Measurements from ENCODE around the gene NPR2. TPM values are rescaled to one million over a fixed set of nuclear protein-coding genes. Genes with fewer than 3 reads are reported as not detected.

Gene NPR2
- polyA plus RNA-seq, 1 of the 3 experiments (the other 2 are of a cell fraction), result 13.5 TPM

- Histone ChIP-seq H3K79me2 (ENCODE audit: insufficient read depth) (no peaks in the 10 kb centered on the region), H3K9me3 (no peaks in the 10 kb centered on the region), H4K20me1 (ENCODE audit: insufficient read depth) (no peaks in the 10 kb centered on the region), H3K4me1 (ENCODE audit: control insufficient read depth in 1 of 2, insufficient read depth in 2 of 2, low read depth in 1 of 2, low read length in 1 of 2) (peaks cover 0 to 21% of the 10 kb centered on the region in 2 experiments; a peak in 2 of 4 replicates), H3K27ac (ENCODE audit: low read depth in 2 of 2, low read length in 1 of 2) (no peak overlapping the region), H3K27me3 (ENCODE audit: insufficient read depth) (no peaks in the 10 kb centered on the region), H3K36me3 (replicated peaks in 1 of 2; ENCODE audit: control insufficient read depth in 1 of 2, insufficient read depth in 2 of 2, low read length in 1 of 2) (peaks cover 0 to 31% of the 10 kb centered on the region in 2 experiments), H2AFZ (ENCODE audit: low read depth) (no peak overlapping the region), H3K9ac (no peak overlapping the region), H3K4me3 (ENCODE audit: low read depth in 2 of 2, low read length in 1 of 2) (no peak overlapping the region), H3K9me2 (no peaks in the 10 kb centered on the region), H3F3A (replicated peaks; ENCODE audit: insufficient read depth) (peaks cover 11% of the 10 kb centered on the region), H3K4me2 (no peak overlapping the region)
- TF ChIP-seq EP300 (IDR thresholded peaks at IDR 0.05; ENCODE audit: borderline replicate concordance in 1 of 2, low read depth in 1 of 2, low read length in 1 of 2) (no peak), ELF1 (IDR thresholded peaks at IDR 0.05) (no peak), RFX5 (IDR thresholded peaks at IDR 0.05; ENCODE audit: low read length) (no peak)
- POLR2A ChIA-PET, result no interaction called here
- CTCF ChIA-PET, result interaction anchor here (1.1 to 2.6 kb wide), 2 partner anchors 18 to 74 kb away, joined by 3 to 14 read pairs; no protein-coding TSS in a partner anchor
- DNase-seq, result no peak
- 88% methylated on average over 9 of the region's 9 CpGs for WGBS (ENCODE audit: low lambda C conversion rate)
These were observed 17.0 kb downstream of the NPR2 start for GRCh38 chr9:35808433-35808832.

- Histone ChIP-seq H3K36me3 (replicated peaks in 1 of 2; ENCODE audit: control insufficient read depth in 1 of 2, insufficient read depth in 2 of 2, low read length in 1 of 2) (peaks cover 0 to 29% of the 10 kb centered on the region in 2 experiments), H3K4me3 (ENCODE audit: low read depth in 2 of 2, low read length in 1 of 2) (no peak overlapping the region), H3K27ac (ENCODE audit: low read depth in 2 of 2, low read length in 1 of 2) (no peak overlapping the region), H3K4me2 (no peak overlapping the region), H3K4me1 (ENCODE audit: control insufficient read depth in 1 of 2, insufficient read depth in 2 of 2, low read depth in 1 of 2, low read length in 1 of 2) (peaks cover 7 to 30% of the 10 kb centered on the region in 2 experiments; a peak in 3 of 4 replicates), H3K9ac (no peak overlapping the region), H2AFZ (ENCODE audit: low read depth) (no peak overlapping the region), H3K9me2 (no peaks in the 10 kb centered on the region), H3F3A (replicated peaks; ENCODE audit: insufficient read depth) (peaks cover 19% of the 10 kb centered on the region), H3K27me3 (ENCODE audit: insufficient read depth) (no peaks in the 10 kb centered on the region), H4K20me1 (ENCODE audit: insufficient read depth) (no peaks in the 10 kb centered on the region), H3K79me2 (ENCODE audit: insufficient read depth) (peaks cover 8% of the 10 kb centered on the region; the same call in 1 of the 2 replicates), H3K9me3 (no peaks in the 10 kb centered on the region)
- POLR2A ChIA-PET, result no interaction called here
- CTCF ChIA-PET, result interaction anchor here (5.6 kb wide), 1 partner anchor 21 kb away, joined by 44 read pairs; no protein-coding TSS in a partner anchor
- TF ChIP-seq SIN3A (IDR thresholded peaks at IDR 0.05; ENCODE audit: borderline replicate concordance, low read depth, low read length) (no peak), EZH2phosphoT487 (IDR thresholded peaks at IDR 0.05; ENCODE audit: borderline replicate concordance, low read depth) (no peak), FOXM1 (IDR thresholded peaks at IDR 0.05; ENCODE audit: low read depth) (no peak), EP300 (IDR thresholded peaks at IDR 0.05; ENCODE audit: borderline replicate concordance in 1 of 2, low read depth in 1 of 2, low read length in 1 of 2) (no peak), RFX5 (IDR thresholded peaks at IDR 0.05; ENCODE audit: low read length) (no peak), REST (IDR thresholded peaks at IDR 0.05; ENCODE audit: low read depth, low read length) (no peak), FOSL2 (IDR thresholded peaks at IDR 0.05; ENCODE audit: borderline replicate concordance, low read depth) (no peak), NFIC (IDR thresholded peaks at IDR 0.05; ENCODE audit: borderline replicate concordance) (no peak), SMC3 (IDR thresholded peaks at IDR 0.05; ENCODE audit: low read depth, low read length) (no peak), CTCF (IDR thresholded peaks at IDR 0.05) (no peak), TCF12 (IDR thresholded peaks at IDR 0.05) (no peak), RCOR1 (IDR thresholded peaks at IDR 0.05; ENCODE audit: low read length) (no peak), PBX3 (IDR thresholded peaks at IDR 0.05) (no peak), USF1 (IDR thresholded peaks at IDR 0.05; ENCODE audit: borderline replicate concordance, low read depth) (no peak), ZBTB33 (IDR thresholded peaks at IDR 0.05; ENCODE audit: borderline replicate concordance, low read depth) (no peak)
- 94% methylated on average over 6 of the region's 7 CpGs for WGBS (ENCODE audit: low lambda C conversion rate)
- no peak for DNase-seq
These were observed 18.7 kb downstream of the NPR2 start for GRCh38 chr9:35810122-35810521.

Measured in SK-N-SH (cell line).